GM21717 (cell line): ENCODE data around the gene ZNF714.

Source experiments
- ATAC-seq: cut with Tn5 transposase; IDR thresholded peaks from one replicate; pipeline ENCODE4 v1.9.1; 2021; ENCODE audit warnings: mild to moderate bottlenecking, moderate library complexity; ENCODE audit not compliant: unreplicated experiment

Gene ZNF714

DNA sequence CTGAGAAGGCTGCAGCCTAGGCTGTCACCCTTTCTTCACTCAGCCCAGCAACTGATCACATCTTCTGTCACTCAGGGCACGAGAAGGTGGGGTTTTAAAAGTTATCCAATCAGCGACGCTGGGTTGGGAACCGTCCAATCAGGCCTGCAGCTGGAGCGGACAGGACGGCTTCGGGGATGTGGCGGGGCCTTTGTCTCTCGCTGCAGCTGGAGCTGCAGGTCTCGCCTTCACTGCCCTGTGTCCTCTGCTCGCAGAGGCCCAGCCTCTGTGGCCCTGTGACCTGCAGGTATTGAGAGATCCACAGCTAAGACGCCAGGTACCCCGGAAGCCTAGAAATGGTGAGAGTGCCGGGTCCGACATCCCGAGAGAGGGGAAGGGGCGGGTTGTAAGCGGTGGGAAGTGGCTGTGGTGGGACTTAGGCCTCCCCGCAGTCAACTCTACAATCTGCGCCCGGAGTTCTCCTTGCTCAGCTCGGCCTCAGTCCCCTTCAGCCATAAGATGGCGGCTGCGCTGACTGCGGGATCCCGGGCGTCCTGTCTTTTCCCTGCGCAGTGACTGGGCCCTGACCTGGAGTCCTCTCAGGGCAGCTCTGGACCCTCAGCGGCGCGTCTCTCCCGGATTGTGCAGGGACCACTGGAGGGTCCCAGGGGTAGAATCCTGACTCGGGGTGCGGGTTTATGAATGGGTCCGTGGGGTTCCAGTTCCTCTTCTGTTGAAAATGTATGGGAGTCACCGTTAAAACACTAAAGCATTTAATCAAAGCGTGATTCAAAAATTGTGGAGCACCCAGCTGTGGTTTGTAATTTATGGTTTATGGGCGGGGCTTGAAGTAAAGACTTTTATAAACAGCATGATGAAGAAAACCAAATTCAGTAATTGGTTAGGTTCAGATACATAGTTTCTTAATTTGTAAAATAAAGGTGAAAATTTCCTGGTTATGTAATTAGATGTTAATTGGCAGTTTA is at the start of gene ZNF714:
ZNF714 (plus strand) TSS at position 193 of the 965 bp plus-strand sequence. CDS start 16,066 bp downstream, outside the sequence.
- ATAC-seq = peak; percentile 95

DNA sequence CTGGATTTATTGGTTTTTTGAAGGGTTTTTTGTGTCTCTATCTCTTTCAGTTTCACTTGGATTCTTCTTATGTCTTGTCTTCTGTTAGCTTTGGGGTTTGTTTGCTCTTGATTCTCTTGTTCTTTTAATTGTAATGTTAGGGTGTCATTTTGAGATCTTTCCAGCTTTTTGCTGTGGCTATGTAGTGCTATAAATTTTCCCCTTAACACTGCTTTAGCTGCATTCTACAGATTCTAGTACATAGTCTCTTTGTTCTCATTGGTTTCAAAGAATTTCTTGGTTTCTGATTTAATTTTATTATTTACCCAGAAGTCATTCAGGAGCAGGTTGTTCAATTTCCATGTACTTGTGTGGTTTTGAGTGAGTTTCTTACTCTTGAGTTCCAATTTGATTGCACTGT is 37.0 kb upstream of the ZNF714 start:
- ATAC-seq = no peak

DNA sequence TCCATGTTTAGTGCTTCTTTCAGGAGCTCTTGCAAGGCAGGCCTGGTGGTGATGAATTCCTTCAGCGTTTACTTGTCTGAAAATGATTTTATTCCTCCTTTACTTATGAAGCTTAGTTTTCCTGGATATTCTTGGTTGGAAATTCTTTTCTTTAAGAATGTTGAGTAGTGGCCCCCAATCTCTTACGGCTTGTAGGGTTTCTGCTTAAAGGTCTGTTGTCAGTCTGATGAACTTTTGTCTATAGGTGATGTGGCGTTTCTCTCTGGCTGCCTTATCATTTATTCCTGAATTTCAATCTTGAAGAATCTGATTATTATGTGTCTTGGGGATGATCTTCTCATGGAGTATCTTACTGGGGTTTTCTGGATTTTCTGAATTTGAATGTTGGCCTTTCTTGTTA is 35.5 kb upstream of the ZNF714 start:
- no peak for ATAC-seq

DNA sequence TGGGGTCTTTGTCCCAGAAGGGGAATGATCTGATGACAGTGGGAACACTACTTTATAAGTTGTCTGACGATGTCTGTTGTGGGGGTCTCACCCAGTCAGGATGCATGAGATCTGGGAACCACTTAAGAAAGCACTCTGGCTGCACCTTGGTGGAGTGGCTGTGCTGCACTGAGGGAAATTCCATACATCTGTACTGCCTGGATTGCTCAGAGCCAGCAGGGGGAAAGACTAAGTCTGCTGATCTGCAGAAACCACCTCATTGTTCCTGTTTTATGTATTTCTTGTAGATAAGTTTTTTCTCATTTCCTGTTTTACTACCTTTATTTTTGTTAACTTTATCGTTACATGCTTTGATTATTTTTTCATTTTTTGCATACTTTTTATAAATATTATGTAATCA is 34.3 kb upstream of the ZNF714 start:
- ATAC-seq = no peak

DNA sequence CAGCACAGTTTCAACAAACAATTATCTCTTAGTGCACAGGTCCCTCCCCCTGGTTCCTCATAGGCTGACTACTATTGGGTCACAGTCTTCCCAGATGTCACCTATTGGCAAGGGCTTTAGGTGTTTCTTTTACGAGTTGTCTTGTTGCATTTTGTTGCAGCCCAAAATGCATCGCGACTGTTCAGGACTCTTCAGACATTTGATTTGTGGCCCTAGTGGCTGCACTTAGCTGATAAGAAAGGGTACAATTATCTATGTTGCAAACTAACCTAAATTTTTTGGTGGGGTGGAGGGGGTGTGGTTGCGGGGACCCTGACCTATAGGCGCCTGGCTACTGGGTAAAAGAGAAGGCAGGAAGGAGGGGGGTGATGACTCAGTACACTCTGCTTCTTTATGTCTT is 29.1 kb upstream of the ZNF714 start:
- no peak for ATAC-seq

DNA sequence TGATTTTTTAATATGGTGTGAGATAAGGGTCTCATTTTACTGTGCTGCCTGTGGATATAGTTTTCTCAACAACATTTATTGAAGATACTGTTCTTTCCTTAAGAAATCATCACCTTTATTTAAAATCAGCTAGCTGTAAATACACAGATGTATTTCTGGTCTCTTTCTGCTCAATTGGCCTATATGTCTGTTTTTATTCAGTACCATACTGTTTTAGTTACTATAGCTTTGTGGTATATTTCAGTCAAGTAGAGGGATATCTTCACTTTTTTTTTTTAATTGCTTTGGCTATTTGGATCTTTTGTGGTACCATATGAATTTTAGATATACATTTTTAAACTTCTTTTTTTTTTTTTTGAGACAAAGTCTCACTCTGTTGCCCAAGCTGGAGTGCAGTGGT is 16.7 kb upstream of the ZNF714 start:
- ATAC-seq = no peak

DNA sequence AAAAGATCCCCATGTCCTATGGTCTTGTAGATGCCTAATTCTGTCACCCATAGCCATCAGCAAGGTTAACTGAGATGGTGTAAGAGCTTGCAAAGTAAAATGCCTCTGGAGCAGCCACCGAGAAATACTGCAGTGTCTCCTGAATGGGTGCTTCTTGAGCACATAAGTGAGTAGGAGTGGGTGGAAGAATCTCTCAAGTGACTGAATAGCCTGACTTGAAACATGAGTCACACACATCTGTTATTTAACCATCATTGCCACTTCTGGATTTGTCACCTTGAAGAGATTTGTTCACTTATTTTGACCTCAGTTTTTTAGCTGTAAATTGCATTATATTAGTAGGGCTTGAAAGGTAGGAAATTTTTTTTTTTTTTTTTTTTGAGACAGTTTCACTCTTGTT is 2.3 kb downstream of the ZNF714 start:
- no peak for ATAC-seq

DNA sequence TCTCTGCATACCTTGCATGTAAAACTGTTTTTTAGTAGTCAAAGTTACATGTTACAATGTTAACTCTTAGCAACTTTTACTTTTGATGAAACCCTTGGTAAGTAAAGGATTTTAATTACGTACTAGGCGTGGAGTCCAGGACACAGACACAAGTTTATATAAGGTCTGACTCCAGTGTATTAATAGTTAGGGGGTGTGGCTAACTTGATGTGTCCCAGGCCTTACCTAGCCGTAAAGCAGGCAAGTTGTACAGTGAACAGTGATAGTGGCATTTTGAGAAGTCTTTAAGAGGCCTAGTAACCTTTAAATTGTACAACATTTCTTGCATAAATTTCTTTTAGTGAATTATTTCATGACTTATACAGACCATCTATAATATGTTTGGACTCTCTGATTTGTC is 5.9 kb downstream of the ZNF714 start:
- no peak for ATAC-seq

DNA sequence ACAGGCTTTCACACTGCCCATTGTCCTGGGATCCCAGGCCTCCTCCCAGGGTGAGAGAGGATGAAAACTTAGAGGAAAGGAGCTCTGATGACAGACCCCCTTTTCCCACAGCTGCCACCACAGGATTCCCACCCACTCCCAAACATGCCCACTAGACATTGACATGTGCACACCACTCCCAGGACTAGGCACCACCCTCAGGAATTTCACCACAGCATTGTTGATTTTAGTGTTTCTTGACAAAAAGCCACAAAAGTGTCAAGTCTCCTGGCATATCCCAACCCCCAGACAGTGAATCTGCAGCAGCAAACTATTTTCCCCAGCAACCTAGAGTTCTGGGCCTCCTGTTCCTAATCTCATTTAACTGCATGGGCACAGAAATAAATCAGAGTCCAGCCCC is 10.1 kb downstream of the ZNF714 start:
- ATAC-seq = no peak

DNA sequence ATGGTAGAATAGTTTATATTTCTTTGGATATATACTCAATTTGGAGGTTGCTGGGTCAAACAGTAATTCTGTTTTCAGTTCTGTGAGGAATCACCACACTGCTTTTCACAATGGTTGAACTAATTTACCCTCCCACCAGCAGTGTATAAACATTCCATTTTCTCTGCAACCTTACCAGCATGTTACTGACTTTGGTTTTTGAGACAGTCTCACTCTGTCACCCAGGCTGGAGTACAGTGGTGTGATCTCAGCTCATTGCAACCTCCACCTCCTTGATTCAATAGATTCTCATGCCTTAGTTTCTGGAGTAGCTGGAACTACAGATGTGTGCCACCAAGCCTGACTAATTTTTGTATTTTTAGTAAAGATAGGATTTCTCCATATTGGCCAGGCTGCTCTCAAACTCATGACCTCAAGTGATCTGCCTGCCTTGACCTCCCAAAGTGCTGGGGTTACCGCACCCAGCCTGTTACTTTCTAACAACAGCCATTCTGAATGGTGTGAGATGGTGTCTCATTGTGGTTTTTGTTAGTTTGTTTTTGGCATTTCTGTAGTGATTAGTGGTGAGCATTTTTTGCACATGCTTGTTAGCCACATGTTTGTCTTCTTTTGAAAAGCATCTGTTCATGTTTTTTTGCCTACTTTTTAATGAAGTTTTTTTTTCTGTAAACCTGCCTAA is 12.5 kb downstream of the ZNF714 start:
- no peak for ATAC-seq

DNA sequence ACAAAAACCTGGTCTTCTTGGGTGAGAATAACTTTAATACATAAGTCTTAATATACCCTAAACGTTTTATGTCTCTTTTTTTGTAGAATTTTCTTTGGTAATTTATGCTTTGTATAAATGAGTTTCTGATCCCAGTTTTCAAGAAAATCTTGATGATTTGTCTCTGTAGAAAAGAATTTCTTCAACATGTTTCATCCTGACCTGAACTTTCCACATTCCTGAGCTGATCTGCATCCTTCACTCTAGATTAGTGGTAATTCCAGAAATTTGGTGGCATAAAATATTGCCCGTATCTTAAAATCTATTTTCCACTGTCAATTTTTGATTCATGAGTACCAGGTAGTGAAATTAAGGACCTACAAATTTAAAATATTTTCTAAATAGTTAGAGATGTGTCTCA is 16.3 kb downstream of the ZNF714 start:
- no peak for ATAC-seq

DNA sequence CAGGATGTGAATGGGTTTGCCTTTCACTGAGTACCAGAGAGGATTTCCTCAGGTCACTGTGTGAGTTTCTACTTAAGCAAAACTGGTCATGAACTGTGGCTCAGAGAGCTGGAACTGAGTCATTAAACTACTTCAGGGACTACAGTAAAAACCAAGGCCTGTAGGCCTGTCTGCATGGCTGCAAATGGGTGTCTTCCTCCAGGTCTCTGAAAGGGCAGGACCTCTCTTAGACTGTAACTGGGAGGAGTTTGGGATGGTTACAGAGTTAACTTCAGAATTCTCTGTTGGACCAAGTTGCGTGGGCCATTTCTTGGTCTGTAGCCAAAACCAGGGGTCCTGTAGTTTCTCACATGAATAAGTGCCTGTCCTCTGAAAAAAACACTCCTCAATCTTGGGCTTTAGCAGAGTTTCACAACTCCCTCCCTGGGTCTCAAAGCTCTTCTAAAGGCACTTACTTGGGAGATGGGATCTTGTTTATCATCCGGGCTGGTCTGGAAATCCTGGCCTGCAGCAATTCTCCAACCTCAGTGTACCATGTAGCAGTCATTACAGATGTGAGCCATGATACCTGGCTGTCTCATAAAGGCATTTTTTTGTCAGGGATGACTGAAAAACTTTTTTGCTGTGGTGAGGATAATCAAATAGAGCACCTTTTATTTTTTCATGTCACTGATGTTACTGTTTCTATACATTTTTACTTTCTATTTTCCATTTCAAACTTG is 19.7 kb downstream of the ZNF714 start:
- ATAC-seq = no peak

DNA sequence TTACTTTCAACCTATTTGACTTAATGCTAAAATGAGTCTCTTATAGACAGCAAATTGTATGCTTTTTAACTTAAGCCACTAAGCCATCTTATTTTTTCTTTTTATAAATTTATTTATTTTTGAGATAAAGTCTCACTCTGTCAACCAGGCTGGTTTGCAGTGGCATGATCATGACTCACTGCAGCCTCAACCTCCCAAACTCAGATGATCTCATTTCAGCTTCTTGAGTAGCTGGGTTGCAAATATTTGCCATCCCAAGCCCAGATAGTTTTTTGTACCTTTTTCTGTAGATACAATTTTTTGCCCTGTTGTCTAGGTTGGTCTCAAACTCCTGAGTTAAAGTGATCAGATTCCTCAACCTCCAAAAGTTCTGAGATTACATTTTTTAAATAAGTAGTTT is 27.1 kb downstream of the ZNF714 start:
- ATAC-seq = no peak

DNA sequence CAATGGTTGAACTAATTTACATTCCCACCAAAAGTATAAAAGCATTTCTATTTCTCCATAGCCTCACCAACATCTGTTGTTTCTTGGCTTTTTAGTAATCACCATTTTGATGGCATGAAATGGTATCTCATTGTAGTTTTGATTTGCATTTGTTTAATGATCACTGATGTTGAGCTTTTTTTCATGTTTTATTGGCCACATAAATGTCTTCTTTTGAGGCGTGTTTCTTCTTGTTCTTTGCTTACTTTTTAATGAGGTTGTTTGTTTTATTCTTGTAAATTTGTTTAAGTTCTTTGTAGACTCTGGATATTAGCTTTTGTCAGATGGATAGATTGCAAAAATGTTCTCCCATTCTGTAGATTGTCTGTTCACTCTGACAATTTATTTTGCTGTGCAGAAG is 28.2 kb downstream of the ZNF714 start:
- ATAC-seq = no peak

DNA sequence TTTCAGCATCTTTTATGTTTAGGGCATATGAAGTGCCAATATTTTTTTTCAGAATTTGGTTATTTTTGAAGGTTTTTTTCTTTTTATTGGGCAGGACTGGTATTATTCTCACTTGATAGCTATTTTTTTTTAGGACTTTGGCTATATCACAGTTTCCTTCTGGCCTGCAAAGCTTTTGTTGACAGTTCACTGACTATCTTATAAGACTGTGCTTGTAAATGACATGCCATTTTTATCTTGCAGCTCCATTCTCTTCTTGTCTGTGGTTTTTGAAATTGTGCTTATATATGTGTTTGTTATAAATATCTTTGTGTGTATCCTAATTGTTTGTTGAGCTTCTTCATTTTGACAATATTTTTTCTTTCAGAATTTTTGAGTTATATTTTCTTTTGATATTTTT is 33.4 kb downstream of the ZNF714 start:
- ATAC-seq = no peak

DNA sequence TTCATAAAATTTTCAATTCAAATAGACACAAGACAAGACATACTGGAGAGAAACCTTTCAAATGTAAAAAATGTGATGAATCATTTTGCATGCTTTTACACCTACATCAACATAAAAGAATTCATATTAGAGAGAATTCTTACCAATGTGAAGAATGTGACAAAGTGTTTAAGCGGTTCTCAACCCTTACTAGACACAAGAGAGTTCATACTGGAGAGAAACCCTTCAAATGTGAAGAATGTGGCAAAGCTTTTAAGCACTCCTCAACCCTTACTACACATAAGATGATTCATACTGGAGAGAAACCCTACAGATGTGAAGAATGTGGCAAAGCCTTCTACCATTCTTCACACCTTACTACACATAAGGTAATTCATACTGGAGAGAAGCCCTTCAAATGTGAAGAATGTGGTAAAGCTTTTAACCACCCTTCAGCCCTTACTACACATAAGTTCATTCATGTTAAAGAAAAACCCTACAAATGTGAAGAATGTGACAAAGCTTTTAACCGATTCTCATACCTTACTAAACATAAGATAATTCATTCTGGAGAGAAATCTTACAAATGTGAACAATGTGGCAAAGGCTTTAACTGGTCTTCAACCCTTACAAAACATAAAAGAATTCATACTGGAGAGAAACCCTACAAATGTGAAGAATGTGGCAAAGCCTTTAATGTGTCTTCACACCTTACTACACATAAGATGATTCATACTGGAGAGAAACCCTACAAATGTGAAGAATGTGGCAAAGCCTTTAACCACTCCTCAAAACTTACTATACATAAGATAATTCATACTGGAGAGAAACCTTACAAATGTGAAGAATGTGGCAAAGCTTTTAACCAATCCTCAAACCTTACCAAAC is 35.3 kb downstream of the ZNF714 start:
- ATAC-seq = no peak

DNA sequence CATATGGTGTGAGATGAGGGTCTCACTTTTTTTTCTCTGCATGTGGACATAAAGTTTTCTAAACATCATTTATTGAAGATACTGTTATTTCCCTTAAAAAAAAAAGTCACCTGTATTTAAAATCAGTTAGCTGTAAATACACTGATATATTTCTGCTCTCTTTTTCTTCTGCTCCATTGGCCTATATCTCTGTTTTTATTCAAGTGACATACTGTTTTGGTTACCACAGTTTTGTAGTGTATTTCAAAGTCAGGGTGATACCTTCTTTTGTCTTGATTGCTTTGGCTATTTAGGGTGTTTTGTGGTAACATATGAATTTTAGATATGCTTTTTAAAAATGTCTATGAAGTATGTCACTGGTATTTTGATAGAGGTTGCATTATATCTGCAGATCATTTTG is 44.1 kb downstream of the ZNF714 start:
- ATAC-seq = no peak

DNA sequence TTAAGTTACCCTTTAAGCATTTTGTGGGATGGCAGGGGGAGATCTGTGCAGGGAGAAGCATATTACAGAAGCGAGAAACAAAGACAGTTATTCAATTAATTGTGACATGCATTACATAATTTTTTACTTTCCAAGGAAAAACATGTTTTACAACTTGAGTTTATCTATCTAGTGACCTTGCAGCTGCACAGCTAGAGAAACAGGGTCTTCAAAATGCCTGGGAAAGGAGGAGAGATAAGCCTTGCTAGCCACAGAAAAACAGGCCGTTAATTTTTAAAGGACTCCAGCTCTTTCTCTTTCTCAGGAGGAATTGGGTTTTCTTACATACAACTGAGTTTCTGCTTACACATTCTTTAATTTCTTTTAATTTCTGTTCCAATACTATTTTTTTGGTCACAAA is 45.0 kb downstream of the ZNF714 start:
- no peak for ATAC-seq

DNA sequence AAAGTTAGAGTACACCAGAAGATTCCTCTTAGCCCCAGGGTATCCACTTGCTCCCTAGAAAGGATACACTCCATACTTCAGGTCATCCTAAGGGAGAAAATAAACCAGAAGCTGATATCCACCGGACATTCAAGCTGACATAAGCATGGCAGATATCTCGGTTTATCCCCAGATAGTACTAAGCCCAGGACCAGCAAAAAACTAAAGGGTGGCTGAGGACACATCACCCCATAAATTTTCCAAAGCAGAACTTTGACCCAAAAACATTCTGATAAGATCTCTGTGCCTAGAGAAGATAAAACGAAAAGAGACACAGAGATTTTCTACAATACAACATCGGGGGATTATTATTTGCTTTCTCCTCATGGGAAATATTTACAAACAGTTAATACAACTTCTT is 45.9 kb downstream of the ZNF714 start:
- no peak for ATAC-seq

DNA sequence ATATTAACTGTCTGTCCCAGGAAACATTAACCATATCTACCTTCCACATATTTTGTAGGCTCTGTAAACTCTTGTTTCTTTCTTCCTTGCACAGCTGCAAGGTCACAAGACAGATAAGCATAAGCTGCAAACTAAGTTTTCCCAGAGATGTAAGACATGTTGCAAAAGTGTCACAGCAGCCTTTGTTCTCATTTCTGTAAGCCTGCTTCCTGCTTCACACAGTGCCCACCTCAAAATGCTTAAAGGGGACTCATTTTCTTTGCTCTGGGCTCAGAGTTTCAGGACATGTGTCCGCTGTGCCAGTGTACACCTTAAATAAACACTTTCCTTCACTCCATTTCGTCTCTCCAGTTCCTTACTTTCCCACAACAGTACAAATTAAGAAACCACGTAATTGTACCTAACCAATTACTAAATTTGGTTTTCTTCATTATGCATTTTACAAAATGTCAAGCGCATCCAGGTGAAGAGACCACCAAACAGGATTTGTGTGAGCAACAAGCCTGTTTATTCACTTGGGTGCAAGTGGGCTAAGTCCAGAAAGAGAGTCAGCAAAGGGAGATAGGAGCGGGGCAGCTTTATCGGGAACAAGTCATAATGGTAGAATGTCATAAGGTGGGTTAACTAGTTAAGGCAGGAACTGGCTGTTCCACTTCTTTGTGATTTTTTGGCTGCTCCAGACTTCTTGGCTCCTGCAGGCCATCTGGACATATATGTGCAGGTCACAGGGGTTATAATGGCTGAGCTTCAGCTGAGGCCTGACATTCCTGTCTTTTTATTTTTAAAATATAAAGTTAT is 47.1 kb downstream of the ZNF714 start:
- no peak for ATAC-seq
